Measurements from ENCODE around the gene MRPL2. TPM values are rescaled to one million over a fixed set of nuclear protein-coding genes. Genes with fewer than 3 reads are reported as not detected.

Gene MRPL2
- polyA plus RNA-seq, 1 donor from 2014 or later: 22.5 TPM

DNA sequence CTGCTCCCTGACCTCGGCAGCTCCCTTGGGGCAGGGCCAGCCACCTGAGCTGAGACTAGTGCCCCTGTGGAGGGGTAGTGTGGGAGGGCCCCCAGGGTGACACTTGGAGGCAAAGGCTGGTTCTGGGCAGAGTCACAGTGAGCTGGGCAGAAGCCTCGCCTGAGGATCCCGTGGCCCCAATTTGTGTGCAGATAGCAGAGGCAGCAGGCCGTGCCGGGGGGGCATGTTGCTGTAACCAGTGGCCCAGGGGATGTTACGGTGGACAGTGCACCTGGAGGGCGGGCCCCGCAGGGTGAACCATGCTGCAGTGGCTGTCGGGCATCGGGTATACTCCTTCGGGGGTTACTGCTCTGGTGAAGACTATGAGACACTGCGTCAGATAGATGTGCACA, 42.3 kb downstream of the MRPL2 start:
- Histone ChIP-seq H3K4me2 (ENCODE audit: low read length) (no peak overlapping the region), H3K9me3 (ENCODE audit: low read length) (no peaks in the 10 kb centered on the region), H3K79me2 (replicated peaks; ENCODE audit: insufficient read depth, low read length) (peaks cover 33% of the 10 kb centered on the region), H3K27me3 (ENCODE audit: insufficient read depth, low read depth, low read length) (no peaks in the 10 kb centered on the region), H4K20me1 (ENCODE audit: insufficient read depth) (no peaks in the 10 kb centered on the region), H2AFZ (ENCODE audit: low read depth, low read length) (no peak overlapping the region), H3K9ac (ENCODE audit: low read length) (no peak overlapping the region), H3K9me2 (ENCODE audit: insufficient read depth, low read length) (no peaks in the 10 kb centered on the region), H3K36me3 (ENCODE audit: insufficient read depth, low read length) (no peaks in the 10 kb centered on the region), H3K27ac (ENCODE audit: low read length) (no peak overlapping the region), H3K4me3 (ENCODE audit: low read length) (no peak overlapping the region), H3F3A (ENCODE audit: insufficient read depth, low read length, poor library complexity, severe bottlenecking) (no peaks in the 10 kb centered on the region)
- no peak for TF ChIP-seq TAF1 (IDR thresholded peaks at IDR 0.05; ENCODE audit: low read depth)
- TF ChIP-seq, protein P1, sequence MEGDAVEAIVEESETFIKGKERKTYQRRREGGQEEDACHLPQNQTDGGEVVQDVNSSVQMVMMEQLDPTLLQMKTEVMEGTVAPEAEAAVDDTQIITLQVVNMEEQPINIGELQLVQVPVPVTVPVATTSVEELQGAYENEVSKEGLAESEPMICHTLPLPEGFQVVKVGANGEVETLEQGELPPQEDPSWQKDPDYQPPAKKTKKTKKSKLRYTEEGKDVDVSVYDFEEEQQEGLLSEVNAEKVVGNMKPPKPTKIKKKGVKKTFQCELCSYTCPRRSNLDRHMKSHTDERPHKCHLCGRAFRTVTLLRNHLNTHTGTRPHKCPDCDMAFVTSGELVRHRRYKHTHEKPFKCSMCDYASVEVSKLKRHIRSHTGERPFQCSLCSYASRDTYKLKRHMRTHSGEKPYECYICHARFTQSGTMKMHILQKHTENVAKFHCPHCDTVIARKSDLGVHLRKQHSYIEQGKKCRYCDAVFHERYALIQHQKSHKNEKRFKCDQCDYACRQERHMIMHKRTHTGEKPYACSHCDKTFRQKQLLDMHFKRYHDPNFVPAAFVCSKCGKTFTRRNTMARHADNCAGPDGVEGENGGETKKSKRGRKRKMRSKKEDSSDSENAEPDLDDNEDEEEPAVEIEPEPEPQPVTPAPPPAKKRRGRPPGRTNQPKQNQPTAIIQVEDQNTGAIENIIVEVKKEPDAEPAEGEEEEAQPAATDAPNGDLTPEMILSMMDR (IDR thresholded peaks at IDR 0.05; ENCODE audit: poor library complexity, severe bottlenecking): no peak
- TF ChIP-seq RAD21 (conservative IDR thresholded peaks at IDR 0.05): no peak
- no peak for TF ChIP-seq SMC3 (conservative IDR thresholded peaks at IDR 0.05; ENCODE audit: poor library complexity)
- TF ChIP-seq, protein P2, sequence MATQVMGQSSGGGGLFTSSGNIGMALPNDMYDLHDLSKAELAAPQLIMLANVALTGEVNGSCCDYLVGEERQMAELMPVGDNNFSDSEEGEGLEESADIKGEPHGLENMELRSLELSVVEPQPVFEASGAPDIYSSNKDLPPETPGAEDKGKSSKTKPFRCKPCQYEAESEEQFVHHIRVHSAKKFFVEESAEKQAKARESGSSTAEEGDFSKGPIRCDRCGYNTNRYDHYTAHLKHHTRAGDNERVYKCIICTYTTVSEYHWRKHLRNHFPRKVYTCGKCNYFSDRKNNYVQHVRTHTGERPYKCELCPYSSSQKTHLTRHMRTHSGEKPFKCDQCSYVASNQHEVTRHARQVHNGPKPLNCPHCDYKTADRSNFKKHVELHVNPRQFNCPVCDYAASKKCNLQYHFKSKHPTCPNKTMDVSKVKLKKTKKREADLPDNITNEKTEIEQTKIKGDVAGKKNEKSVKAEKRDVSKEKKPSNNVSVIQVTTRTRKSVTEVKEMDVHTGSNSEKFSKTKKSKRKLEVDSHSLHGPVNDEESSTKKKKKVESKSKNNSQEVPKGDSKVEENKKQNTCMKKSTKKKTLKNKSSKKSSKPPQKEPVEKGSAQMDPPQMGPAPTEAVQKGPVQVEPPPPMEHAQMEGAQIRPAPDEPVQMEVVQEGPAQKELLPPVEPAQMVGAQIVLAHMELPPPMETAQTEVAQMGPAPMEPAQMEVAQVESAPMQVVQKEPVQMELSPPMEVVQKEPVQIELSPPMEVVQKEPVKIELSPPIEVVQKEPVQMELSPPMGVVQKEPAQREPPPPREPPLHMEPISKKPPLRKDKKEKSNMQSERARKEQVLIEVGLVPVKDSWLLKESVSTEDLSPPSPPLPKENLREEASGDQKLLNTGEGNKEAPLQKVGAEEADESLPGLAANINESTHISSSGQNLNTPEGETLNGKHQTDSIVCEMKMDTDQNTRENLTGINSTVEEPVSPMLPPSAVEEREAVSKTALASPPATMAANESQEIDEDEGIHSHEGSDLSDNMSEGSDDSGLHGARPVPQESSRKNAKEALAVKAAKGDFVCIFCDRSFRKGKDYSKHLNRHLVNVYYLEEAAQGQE (IDR thresholded peaks at IDR 0.05; ENCODE audit: borderline replicate concordance): no peak
- TF ChIP-seq EZH2 (IDR thresholded peaks at IDR 0.05; ENCODE audit: borderline replicate concordance, insufficient read depth, low read length, poor library complexity, severe bottlenecking): no peak
- TF ChIP-seq EP300 (conservative IDR thresholded peaks at IDR 0.05; ENCODE audit: poor library complexity, severe bottlenecking): no peak
- TF ChIP-seq POLR2AphosphoS5 (IDR thresholded peaks at IDR 0.05): no peak
- no peak for TF ChIP-seq MXI1 (conservative IDR thresholded peaks at IDR 0.05; ENCODE audit: poor library complexity, severe bottlenecking)

DNA sequence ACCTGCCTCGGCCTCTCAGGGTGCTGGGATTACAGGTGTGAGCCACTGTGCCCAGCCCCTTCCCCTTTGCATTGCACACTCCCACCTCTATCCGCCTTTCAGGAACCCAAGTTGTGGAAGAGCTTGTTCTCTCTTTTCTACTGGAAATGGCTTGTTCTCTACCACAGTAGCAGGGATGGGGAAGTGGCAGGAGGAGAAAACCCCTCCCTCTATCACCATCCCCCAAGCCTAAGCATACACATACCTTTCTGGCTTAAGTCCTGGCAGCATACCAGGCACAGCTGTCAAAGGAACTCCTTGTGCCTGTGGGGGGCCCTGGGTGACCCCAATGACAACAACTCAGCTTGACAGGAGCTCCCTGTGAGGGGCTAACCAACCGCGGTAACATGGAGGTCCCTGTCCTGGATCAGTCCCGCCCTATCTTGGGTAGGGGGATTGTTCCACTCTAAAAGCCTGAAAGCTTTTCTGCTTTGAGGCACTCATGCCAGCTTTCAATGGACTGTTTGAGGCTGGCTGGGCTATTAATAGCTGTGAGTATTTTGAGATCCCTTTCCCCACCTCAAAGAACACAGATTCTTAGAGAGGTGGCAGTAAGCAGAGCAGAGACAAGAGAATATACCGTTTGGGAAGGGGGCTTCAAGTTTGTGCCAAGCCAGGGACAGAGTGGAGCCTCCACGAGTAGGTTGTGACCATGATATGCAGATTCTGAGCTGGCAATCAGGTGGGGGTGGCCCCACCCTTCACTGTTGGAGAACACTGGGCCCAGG, 42.9 kb downstream of the MRPL2 start:
- Histone ChIP-seq H3K4me2 (ENCODE audit: low read length) (no peak overlapping the region), H4K20me1 (ENCODE audit: insufficient read depth) (no peaks in the 10 kb centered on the region), H3K36me3 (ENCODE audit: insufficient read depth, low read length) (no peaks in the 10 kb centered on the region), H3K27me3 (ENCODE audit: insufficient read depth, low read depth, low read length) (no peaks in the 10 kb centered on the region), H3K9me2 (ENCODE audit: insufficient read depth, low read length) (no peaks in the 10 kb centered on the region), H3K9ac (ENCODE audit: low read length) (no peak overlapping the region), H3K79me2 (replicated peaks; ENCODE audit: insufficient read depth, low read length) (peaks cover 33% of the 10 kb centered on the region), H3K9me3 (ENCODE audit: low read length) (no peaks in the 10 kb centered on the region), H2AFZ (ENCODE audit: low read depth, low read length) (no peak overlapping the region), H3K4me3 (ENCODE audit: low read length) (peak overlapping the region; percentile 7), H3K27ac (ENCODE audit: low read length) (no peak overlapping the region), H3F3A (ENCODE audit: insufficient read depth, low read length, poor library complexity, severe bottlenecking) (no peaks in the 10 kb centered on the region)
- TF ChIP-seq MXI1 (conservative IDR thresholded peaks at IDR 0.05; ENCODE audit: poor library complexity, severe bottlenecking): no peak
